Measurements from ENCODE around the gene KCNK15. TPM values are rescaled to one million over a fixed set of nuclear protein-coding genes. Genes with fewer than 3 reads are reported as not detected.
A peak's percentile ranks its signal among the peaks of the same experiment; 100 is the strongest.

KCNK15 gene
- total and polyA plus RNA-seq, 9 of the 15 experiments (the other 6 are each of a cell fraction or from before 2014, with no cell fraction given), result 0.03 to 0.30 (median 0.17) TPM; not detected in 5

- no peak for TF ChIP-seq MEF2A (IDR thresholded peaks at IDR 0.05; ENCODE audit: control insufficient read depth, low read depth, low read length)
- TF ChIP-seq ZBTB12 (CRISPR knock-in tag; IDR thresholded peaks at IDR 0.05), result no peak
- TF ChIP-seq SPI1 (IDR thresholded peaks at IDR 0.05; ENCODE audit: borderline replicate concordance, low read depth, low read length), result no peak
- no peak for TF ChIP-seq ARID4B (CRISPR knock-in tag; IDR thresholded peaks at IDR 0.05)
- no peak for TF ChIP-seq HNRNPL (IDR thresholded peaks at IDR 0.05; ENCODE audit: low read depth, low read length)
- TF ChIP-seq MEIS2 (IDR thresholded peaks at IDR 0.05; ENCODE audit: partially characterized antibody), result no peak
- TF ChIP-seq CREBBP (IDR thresholded peaks at IDR 0.05; ENCODE audit: low read depth, low read length), result no peak
- no peak for TF ChIP-seq CBX3 (IDR thresholded peaks at IDR 0.05; ENCODE audit: borderline replicate concordance in 1 of 2, low read length in 2 of 2)
- no peak for TF ChIP-seq ZNF699 (CRISPR knock-in tag; IDR thresholded peaks at IDR 0.05; ENCODE audit: insufficient replicate concordance)
- no peak for TF ChIP-seq ZNF77 (CRISPR knock-in tag; IDR thresholded peaks at IDR 0.05)
- TF ChIP-seq CBX2 (IDR thresholded peaks at IDR 0.05; ENCODE audit: insufficient read depth, low read length, poor library complexity, severe bottlenecking), result no peak
- no peak for TF ChIP-seq ZKSCAN3 (CRISPR knock-in tag; IDR thresholded peaks at IDR 0.05)
- TF ChIP-seq MBD2 (IDR thresholded peaks at IDR 0.05; ENCODE audit: borderline replicate concordance, low read depth), result no peak
- TF ChIP-seq ZSCAN32 (CRISPR knock-in tag; IDR thresholded peaks at IDR 0.05), result no peak
- no peak for TF ChIP-seq ZNF133 (CRISPR knock-in tag; IDR thresholded peaks at IDR 0.05)
- no peak for TF ChIP-seq SMAD2 (IDR thresholded peaks at IDR 0.05; ENCODE audit: low read depth, low read length)
- no peak for TF ChIP-seq NR4A1 (CRISPR knock-in tag; IDR thresholded peaks at IDR 0.05)
- peak; percentile 41; the same call in 1 of the 2 replicates for TF ChIP-seq NR4A1 (tag; IDR thresholded peaks at IDR 0.05)
- TF ChIP-seq MNT (conservative IDR thresholded peaks at IDR 0.05), result no peak
- TF ChIP-seq ZNF217 (CRISPR knock-in tag; IDR thresholded peaks at IDR 0.05), result no peak
- TF ChIP-seq ZNF696 (CRISPR knock-in tag; conservative IDR thresholded peaks at IDR 0.05), result no peak
- no peak for TF ChIP-seq BHLHE40 (IDR thresholded peaks at IDR 0.05; ENCODE audit: low read length)
- no peak for TF ChIP-seq MCM3 (IDR thresholded peaks at IDR 0.05)
- TF ChIP-seq TGIF2 (CRISPR knock-in tag; IDR thresholded peaks at IDR 0.05), result 0 out of 2 replicates have a peak, but pooled peaks have one; percentile 34
Observed at GRCh38 chr20:44776980-44777379, 31.3 kb downstream of the KCNK15 start (continued).
